Hematopoietic multipotent progenitor cell treated with erythropoietin and hydrocortisone succinate and interleukin-3 and kit ligand, for 4 days (in vitro differentiated cells): ENCODE results near the gene KRT36.

ENCODE experiments used
- DNase-seq: peaks from one replicate; pipeline ENCODE4 v3.0.0-alpha.2; 2015

Gene KRT36

DNA sequence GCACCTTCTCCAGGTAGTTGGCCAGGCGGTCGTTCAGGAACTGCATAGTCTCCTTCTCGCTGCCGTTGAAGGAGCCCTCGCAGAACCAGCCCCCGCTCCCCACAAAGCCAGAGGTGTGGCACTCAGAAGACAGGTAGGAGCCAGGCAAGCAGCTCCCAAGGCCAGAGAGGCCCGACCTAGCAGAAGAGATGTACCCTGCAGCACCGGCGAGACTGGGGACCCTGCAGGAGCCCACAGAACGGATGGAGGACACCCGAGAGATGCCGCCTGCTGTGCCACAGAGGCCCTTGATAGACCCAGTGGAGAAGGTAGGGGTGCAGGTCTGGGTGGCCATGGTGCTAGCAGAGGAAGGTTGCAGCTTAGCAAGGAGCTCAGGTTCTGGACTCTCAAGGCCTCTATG is at the start of gene KRT36:
Gene KRT36, minus strand, starts transcription at position 380 of the 400 bp plus-strand sequence. Its CDS starts 46 bp downstream, at position 334.
- DNase-seq = no peak

DNA sequence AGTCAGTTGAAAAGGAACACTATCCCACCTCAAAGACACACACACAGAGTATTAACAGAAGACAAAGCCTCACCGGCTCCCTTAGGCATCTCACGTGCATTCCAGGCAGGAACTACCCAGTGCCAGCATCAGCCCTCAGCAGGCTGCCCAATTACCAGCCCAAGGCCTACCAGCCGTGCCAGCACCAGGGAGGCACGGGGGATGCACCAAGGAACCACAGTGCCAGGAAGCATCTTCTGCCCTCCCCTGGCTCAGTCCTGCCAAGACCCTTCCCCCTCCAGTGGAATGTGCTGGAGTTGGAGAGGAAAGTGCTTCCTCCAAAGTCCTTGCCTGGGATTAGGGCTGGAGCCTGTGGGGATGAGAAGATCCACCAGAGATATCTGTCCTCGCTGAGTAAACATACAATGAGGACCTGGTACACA is 49.4 kb upstream of the KRT36 start:
- DNase-seq = no peak

DNA sequence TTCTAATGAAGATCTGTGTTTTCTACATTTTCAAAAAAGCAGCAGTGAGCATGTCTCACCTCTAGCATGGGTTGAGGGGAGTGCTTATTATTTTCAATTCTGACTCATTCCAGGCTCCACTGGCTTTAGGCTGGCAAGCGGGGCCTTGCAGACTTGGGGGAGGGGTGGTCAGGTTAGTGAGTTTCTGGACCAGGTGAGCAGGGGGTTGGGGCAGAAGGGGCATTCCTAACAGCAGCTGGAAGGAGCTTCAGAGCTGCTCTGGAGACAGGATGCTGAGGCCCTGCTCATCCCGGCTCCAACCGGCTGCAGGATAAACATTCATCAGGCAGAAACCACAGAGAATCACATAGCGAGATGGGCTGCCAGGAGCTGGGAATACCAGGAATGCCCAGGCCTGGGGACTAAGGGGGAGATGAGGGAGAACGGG is 48.9 kb upstream of the KRT36 start:
- no peak for DNase-seq

DNA sequence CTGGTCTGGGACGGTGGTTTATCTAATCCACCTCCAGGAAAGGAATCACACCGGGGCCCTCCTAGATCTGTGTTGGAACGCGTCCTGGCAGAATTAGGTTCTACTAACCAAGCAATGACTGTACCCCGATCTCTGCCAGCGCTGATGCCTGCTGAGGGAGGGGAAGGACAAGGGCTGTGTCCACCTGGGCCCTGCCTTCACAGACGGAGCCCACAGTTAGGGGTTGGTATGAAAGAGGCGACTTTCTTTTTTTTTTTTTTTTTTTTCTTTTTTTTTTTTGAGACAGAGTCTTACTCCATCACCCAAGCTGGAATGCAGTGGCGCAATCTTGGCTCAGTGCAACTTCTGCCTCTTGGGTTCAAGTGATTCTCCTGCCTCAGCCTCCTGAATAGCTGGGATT is 48.3 kb upstream of the KRT36 start:
- DNase-seq = no peak

DNA sequence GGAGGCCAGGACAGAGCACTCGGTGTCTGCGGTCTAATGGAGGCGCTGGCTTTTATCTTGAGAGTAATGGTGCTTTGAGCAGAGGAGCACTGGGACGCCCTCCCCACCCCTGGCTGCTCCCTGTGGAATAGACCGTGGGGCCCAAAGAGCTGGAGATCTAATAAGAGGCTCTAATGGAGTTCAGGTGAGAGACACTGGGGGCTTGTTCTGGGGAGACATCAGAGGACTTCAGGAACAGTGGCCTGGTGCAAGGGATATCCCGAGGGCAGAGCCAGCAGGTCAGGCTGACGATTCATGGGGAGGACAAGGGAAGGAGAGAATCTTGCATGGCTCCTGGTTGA is 47.9 kb upstream of the KRT36 start:
- no peak for DNase-seq

DNA sequence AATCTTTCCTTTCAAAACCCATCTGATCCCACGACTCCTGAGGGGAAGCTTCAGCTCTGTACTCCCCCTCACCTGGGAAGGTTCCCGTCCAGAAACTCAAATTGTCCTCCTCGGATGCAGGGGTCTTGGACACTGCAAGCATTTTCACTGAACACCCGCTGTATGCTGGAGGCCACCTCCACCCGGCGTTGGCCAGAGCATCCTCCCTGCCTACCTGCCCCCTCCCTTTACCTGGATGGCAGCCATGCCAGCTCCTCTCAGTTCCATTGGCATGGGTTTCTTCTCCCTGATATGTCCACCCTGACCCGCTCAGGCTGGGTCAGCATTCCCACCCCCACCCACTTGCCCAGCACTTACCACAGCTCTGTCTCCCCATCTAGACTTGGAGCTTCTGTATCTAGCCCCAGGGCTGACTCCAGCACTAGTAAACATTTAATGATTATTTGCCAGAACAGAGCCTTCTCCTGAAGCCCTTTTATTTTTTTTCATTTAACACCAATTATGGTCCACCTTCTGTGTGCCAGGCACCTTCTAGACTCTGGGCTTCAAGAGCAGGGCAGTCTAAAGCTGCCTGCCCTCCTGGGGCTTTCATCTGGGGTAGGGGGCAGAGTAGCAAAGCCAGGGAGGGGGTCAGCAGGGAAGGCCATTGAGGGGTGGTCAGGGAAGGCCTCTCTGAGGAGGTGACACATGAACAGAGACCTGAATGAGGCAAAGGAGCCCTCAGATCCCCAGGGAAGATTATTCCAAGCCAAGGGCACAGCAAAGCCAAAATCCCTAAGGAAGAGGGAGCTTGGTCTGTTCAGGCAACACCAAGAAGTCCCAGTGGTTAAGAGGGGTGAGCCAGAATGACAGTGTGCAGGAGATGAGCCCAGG is 47.3 kb upstream of the KRT36 start:
- no peak for DNase-seq

DNA sequence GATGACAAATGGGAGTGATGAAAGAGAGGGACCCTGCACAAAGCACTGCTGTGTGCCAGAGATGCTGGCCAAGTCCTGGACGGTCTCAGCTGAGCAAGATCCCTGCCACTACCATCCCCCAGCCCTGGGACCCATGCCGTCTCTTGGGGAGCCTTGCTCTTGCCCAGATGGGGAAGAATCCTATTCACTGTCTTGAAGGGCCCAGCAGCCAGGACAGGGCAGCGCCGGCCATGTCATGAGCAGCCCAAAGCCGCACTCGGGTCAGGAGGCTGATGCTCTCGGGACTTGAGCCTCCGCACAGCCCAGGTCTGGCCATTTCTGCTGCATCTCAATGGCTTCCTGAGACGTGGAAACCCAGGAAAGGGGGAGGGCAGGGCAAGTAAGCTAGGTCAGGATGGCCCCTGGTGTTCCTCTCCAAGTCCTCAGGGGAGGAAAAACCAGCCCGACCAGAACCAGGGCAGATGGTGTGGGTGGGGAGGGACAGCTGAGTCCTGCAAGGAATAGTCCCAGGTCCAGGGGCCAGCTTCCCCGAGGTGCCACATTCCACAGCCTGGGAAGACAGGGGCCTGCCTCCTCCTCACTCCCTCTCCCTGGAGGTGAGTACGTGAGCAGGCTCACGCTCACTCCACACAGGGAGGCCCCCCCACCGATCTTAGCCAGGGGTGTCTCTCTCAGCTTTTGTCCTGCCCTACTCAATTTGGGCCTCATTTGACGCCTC is 46.2 kb upstream of the KRT36 start:
- DNase-seq = no peak

DNA sequence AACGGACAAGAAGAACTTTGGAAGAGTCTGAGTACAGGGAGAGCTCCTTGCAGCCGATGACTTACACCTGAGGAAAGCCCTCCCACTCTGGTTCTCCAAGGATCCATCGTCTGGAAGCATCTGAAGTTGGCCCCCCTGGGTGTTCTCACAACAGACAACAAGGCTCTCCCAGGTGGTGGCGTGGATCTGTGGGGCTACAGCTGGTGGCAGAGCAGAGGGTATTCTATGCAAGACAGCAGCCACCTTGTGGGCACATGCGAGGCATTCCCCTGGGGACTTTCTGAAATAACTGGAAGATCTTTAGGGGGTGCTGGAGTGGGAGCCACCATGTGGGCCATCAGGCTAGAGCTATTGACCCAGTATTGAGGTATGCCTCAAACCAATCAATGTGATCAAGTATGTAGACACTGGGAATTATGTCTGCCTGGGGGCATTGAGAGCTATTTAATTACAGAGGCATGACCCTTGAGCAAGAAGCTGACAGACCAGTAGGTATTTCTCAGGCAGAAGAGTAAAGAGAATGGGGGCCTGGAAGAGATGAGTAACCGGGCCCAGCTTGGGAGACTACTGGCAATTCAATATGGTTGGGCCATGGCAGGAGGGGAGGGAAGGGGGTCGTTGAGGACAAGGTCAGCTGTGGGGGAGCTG is 45.3 kb upstream of the KRT36 start:
- no peak for DNase-seq

DNA sequence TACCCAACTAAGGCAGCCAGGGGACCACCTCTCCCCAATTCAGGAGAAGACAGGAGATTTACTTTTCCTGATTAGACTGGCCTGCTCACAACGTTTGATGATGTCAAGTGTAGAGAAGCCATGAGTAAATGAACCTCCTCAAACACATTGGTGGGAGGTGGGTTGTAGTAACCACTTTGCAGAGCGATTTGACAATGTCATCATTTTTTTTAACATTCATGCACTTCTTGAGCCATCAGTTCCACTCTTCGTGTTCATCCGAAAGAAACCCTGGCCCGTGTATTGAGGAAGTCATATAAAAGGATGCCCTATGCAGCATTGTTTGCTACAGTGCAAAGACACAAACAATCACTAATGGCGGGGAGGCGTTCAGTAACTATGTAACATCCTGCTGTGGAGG is 43.9 kb upstream of the KRT36 start:
- DNase-seq = no peak

DNA sequence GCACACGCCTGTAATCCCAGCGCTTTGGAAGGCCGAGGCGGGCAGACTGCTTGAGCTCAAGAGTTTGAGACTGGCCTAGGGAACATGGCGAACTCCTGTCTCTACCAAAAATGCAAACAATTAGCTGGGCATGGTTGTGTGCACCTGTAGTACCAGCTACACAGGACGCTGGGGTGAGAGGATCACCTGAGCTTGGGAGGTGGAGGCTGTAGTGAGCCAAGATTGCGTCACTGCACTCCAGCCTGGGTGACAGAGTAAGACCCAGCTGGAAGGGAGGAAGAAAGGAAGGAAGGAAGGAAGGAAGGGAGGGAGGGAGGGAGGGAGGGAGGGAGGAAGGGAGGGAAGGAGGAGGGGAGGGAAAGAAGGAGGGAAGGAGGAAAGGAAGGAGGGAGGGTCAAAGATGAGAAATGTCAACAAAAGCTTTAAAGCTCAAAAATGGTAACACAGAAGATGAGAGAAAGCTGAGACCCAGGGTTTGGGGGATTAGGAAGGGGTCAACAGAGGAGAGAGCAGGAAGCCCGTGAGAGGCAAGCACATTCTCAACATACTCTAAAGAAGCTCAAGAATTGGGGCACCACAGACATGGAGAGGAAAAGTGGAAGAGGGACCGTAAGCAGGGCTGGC is 43.3 kb upstream of the KRT36 start:
- no peak for DNase-seq

DNA sequence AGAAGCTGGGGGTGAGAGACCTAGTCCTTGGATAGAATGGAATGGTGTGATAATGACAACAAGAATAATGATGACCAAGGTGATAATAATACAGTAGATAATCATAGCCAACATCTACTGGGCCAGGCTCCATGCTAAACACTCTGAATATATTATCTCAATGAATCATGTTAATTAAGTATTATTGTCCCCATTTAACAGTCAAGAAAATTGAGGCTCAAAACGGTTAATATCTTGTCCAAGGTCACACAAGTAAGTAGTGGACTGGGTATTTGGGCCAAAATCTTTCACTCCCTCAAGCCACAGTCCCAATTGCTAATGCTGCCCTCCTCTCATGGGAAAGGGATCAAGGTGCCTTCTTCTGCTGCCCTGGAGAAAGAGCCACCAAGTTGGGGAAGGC is 42.3 kb upstream of the KRT36 start:
- no peak for DNase-seq

DNA sequence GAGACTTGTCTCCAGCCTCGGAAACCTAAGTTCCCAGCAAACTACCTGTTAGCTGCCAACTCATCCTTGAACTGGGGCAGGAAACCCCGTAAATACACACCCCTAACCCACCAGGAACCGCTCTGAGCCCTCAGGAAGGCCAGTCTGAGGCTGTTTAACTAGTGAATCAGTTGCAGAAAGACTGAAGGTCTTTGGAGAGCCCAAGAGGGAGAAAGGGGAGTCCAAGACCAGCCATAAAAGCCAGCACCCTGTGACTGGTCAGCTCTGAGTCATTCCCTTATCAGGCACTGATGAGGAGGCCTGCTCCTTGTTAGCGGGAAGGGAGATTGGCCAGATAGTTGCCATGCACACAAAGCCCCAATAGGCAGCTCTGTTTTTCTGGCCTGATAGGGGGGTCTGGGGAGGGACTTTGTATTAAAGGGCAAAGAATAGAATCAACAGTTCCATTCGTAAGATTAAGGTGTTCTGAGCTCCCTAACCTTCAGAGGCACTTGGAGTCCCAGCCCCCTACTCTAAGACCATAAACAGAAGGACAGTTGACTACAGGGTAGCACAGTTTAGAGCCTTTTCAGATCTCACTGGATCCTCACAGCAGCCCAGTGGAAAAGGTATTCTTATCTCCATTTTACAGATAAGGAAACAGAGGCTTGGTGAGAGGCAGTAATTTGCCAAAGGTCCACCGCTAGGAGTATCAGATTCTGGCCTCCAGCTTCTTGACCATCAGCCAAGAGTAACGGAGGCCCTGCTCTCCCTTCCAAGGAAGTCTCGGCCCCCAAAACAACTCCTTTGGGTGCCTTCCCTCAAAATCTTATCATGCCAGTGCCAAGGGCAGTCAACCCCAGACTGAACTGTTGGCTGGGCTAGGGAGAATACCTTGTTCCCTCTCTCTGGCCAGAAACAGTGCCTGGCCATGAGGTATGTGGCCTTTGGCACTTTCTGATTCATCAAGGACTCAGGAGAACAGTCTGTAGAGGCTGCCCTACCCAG is 40.6 kb upstream of the KRT36 start:
- peak; percentile 77 for DNase-seq

DNA sequence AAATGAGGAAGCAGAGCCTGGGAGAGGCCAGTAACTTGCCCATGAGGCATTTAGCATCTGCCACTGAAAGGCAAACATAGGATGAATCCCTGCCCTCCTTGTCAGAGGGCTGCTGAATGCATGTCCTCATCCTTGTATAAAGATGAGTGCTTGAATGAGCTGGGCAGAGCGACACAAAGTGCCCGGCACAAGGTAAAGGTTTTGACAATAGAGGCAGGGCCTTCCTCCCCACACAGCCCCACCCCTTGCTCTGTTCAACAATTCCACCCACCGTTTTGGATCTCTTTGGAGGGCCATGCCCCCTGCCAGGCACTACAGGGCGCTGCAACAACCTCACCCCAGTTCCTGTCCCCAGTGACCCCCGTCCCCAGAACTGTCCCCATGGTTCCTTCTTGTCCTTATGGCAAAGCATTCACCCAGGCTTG is 39.8 kb upstream of the KRT36 start:
- peak; percentile 25 for DNase-seq

DNA sequence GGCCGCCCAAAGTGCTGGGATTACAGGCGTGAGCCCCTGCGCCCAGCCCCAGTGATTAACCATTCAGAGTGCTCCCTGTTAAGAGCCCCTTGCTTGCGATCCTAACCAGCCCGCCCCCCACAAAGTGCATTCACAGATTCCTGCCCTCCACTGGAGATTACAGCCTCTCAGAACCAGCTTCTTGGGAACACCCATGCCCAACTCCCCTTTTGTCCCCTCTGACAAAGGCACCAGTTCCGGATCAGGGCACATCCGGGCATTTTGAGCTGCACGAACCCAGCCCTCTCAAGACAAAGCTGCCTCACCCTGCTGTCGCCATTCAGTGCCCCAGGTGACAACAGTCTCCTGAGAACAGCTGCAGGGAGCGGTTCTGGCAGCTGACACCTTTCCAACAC is 39.2 kb upstream of the KRT36 start:
- DNase-seq = no peak

DNA sequence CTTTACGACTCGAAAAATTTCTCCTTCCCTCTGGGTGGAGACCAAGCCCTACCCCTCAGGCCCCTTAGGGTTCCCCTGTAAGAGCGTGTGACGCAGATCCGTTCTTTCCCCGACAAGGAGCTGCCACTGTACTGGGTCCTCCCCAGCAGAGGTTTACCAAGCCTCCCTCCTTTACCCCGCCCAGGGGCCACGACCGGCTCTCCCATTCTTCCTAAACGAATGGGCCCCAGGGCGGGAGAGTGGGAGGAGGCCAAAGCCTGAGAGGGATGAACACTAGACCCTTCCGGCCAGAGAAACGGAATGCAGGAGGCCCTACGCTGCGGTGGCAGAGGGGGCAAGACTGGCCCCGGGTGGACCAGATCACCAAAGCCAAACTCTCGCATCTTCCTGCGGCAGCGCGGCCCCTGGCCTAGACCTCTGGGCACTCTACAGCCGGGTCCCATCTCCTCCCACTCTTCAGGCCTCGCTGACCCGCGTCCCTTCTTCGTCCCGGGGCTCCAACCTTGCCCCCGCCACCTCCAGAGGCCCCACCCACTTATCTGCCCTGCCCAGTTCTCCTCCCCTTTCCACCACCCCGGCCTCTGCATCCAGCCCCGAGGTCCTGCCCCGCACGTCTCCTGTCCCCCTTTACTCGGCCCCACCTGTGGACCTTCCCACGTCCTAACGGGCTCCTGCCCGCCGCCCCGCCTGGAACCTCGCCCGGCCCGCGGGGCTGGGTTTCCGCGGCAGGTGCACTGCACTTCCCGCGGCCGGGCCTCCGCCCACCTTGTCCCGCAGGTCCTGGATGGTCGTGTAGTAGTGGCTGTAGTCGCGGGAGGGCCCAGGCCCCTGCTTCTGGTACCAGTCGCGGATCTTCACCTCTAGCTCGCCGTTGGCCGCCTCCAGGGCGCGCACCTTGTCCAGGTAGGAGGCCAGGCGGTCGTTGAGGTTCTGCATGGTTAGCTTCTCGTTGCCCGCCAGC is 37.6 kb upstream of the KRT36 start:
- no peak for DNase-seq

DNA sequence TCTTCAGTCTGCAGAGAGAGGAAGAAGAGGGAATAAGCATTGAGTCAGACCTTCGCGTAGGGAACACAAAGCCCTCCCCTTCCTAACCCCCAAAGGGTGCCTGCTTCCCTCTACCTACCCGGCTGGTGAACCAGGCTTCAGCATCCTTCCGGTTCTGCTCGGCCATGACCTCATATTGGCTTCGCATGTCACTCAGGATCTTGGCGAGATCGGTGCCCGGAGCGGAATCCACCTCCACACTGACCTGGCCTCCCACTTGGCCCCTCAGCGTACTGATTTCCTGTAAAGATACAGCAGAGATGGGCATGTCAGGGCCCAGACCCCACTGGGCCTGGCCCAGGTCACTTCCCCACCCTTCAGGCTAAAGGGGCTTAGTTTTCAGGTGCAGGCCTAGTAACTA is 34.6 kb upstream of the KRT36 start:
- DNase-seq = no peak

DNA sequence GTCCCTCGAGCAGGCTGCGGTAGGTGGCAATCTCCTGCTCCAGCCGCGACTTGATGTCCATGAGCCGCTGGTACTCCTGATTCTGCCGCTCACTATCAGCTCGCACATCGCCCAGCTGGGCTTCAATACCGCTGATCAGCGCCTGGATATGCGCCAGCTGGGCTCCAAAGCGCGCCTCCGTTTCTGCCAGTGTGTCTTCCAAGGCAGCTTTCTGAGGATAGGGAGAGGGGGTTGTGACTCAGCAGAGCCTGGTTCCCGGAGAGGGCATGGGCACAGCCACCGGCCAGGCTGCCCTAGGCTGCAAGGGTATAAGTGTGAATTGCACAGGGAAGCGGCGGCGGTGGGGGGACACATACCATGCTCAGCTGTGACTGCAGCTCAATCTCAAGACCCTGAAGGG is 34.1 kb upstream of the KRT36 start:
- no peak for DNase-seq

DNA sequence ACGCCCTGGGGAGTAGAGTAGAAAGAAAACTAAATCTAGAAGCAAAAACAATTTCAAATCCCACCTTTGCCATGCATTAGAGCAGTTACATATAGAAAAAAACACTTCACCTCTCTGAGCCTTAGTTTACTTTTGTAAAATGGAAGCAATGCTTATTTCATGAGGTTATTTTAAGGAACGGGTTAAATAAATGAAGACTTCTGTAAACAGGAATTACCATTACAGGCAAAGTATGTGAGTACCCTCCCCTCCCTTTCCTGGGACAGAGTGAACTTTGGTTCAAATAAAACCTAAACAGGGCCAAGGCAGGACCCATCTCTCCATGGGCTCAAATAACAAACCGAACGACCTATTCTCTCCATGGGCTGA is 33.5 kb upstream of the KRT36 start:
- no peak for DNase-seq

DNA sequence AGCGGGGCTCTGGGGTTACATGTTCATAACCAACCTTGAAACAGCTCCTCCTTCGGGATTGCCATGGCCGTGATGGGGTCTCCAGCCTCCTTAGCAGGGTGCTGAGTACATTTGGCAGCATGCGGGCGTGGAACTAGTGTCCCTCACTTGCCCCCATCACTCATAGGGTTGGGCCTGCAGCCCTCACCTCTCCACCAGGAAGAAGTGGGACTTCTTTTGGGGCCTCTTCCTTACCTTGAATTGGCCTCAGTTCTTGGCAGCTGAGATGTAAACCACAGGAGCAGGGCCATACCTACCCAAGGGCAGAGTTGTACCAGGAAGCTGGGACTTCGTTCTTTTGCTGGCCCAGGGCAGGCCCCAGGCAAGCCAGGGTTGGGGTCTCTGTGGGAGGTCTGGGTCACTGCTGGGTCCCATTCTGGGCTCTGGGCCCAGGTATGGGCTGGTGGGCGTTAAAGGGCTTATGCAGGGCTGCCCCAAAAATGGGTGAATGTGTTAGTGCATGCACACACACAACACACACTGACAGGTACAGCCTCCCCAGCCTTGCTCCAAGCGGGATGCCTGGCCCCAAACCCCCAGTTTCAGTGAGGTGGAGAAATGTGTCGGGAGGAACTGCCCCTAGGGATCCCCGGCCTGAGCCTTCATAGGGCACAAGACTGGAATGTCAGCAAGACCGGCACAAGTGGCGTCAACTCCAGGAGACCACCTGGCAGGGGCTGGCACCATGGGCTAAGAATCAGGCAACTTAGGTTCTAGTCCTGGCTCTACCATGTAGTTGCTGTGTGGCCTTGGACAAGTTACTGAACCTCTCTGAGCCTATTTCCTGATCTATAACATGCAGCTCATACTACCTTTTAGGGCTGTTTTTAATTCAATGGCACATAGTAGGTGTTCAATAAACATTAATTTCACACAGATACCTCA is 32.9 kb upstream of the KRT36 start:
- no peak for DNase-seq
